Measurements from ENCODE around the gene TIMM17A.
"Not testable (repeated sequence)": the region's sequence is repeated elsewhere in the genome, so short reads cannot be mapped to it uniquely, and the experiment has no call there.

DNA sequence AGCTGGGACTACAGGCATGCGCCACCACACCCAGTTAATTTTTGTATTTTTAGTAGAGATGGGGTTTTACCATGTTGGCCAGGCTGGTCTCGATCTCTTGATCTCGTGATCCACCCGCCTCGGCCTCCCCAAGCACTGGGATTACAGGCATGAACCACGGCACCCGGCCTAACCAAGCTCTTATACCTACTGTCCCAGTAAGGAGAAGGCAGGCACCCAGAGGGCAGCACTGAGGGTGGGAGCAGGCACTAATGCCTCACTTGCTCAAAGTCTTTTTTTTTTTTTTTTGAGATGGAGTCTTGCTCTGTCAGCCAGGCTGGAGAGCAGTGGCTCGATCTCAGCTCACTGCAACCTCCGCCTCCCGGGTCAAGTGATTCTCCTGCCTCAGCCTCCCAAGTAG, 15.0 kb upstream of the TIMM17A start:
- TF ChIP-seq, protein P1, sequence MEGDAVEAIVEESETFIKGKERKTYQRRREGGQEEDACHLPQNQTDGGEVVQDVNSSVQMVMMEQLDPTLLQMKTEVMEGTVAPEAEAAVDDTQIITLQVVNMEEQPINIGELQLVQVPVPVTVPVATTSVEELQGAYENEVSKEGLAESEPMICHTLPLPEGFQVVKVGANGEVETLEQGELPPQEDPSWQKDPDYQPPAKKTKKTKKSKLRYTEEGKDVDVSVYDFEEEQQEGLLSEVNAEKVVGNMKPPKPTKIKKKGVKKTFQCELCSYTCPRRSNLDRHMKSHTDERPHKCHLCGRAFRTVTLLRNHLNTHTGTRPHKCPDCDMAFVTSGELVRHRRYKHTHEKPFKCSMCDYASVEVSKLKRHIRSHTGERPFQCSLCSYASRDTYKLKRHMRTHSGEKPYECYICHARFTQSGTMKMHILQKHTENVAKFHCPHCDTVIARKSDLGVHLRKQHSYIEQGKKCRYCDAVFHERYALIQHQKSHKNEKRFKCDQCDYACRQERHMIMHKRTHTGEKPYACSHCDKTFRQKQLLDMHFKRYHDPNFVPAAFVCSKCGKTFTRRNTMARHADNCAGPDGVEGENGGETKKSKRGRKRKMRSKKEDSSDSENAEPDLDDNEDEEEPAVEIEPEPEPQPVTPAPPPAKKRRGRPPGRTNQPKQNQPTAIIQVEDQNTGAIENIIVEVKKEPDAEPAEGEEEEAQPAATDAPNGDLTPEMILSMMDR (conservative IDR thresholded peaks at IDR 0.05; ENCODE audit: low read depth, low read length), result not testable (repeated sequence)
- TF ChIP-seq EZH2 (IDR thresholded peaks at IDR 0.05; ENCODE audit: borderline replicate concordance, low read depth, low read length, poor library complexity, severe bottlenecking), result not testable (repeated sequence)
